Gastrocnemius medialis (tissue), 4 donors: Measurements from ENCODE around the gene GPRASP1.
"Not testable (repeated sequence)": the region's sequence is repeated elsewhere in the genome, so short reads cannot be mapped to it uniquely, and the experiment has no call there.

Experiments used
- CTCF ChIP-seq, 5 experiments: fragments of 450-650 bp in 3 of 5; fragments of 200-600 bp in 2 of 5; sonication (generic) in 2 of 5; IDR thresholded peaks in 4 of 5; conservative IDR thresholded peaks in 1 of 5; 1 replicate in 4 of 5; 2 replicates in 1 of 5; pipeline ENCODE4 v1.5.1; 2016 to 2019; ENCODE audit warnings: antibody characterized with exemption in 5 of 5, mild to moderate bottlenecking in 3 of 5, moderate library complexity in 3 of 5
- POLR2A ChIP-seq, 2 donors: fragments of 450-650 bp; IDR thresholded peaks; one replicate each; pipeline ENCODE4 v1.6.1; 2017; ENCODE audit warnings: antibody characterized with exemption in 2 of 2, mild to moderate bottlenecking in 2 of 2, moderate library complexity in 2 of 2

GRCh38 chrX:102663820-102664219 lies 12.5 kb downstream of the GPRASP1 start:
- not testable (repeated sequence) for TF ChIP-seq POLR2A (IDR thresholded peaks at IDR 0.05); CTCF (IDR thresholded peaks at IDR 0.05 in 4 of 5, conservative IDR thresholded peaks at IDR 0.05 in 1 of 5)
